Subcutaneous abdominal adipose tissue (tissue), 5 donors: ENCODE results near the gene EPHA5.
A peak's percentile ranks its signal among the peaks of the same experiment; 100 is the strongest.

Source experiments
- H3K27ac ChIP-seq: one replicate; pipeline ENCODE4 v1.7.0; 2013; ENCODE audit warnings: low read depth, mild to moderate bottlenecking, inconsistent platforms, low read length, moderate library complexity
- H3K27me3 ChIP-seq, 5 donors: one replicate each; pipeline ENCODE4 v1.7.0; 2013; ENCODE audit warnings: low read length in 5 of 5, inconsistent platforms in 1 of 5; ENCODE audit not compliant: control insufficient read depth in 5 of 5, insufficient read depth in 4 of 5
- H3K36me3 ChIP-seq, 5 donors: one replicate each; pipeline ENCODE4 v1.7.0; 2013; ENCODE audit warnings: low read length in 5 of 5; ENCODE audit not compliant: control insufficient read depth in 5 of 5, insufficient read depth in 5 of 5
- H3K4me1 ChIP-seq, 5 donors: one replicate each; pipeline ENCODE4 v1.7.0; 2013; ENCODE audit warnings: low read length in 5 of 5, mild to moderate bottlenecking in 3 of 5, moderate library complexity in 1 of 5; ENCODE audit not compliant: control insufficient read depth in 5 of 5, insufficient read depth in 5 of 5
- H3K4me3 ChIP-seq, 5 donors: one replicate each; pipeline ENCODE4 v1.7.0; 2013; ENCODE audit warnings: low read length in 5 of 5, low read depth in 1 of 5
- H3K9ac ChIP-seq, 5 donors: one replicate each; pipeline ENCODE4 v1.7.0; 2013; ENCODE audit warnings: low read length in 5 of 5, mild to moderate bottlenecking in 4 of 5, moderate library complexity in 3 of 5
- H3K9me3 ChIP-seq, 5 donors: one replicate each; pipeline ENCODE4 v1.7.0; 2013; ENCODE audit warnings: low read length in 5 of 5; ENCODE audit not compliant: control insufficient read depth in 5 of 5
- donor health status: healthy.
- donor health status: healthy.
- donor health status: healthy.
- donor health status: healthy.
- donor health status: healthy.

Gene EPHA5

GRCh38 chr4:65665771-65666523 lies 4.3 kb downstream of the EPHA5 start:
- Histone ChIP-seq H3K9ac (peak overlapping the region in 1 of 5 donors; percentile 11), H3K27ac (no peak overlapping the region), H3K27me3 (peaks cover 22 to 41% (median 30%) of the 10 kb centered on the region in 5 donors)

GRCh38 chr4:65661471-65661870 lies 8.8 kb downstream of the EPHA5 start:
- no peaks in the 10 kb centered on the region for H3K9me3 ChIP-seq
- no peaks in the 10 kb centered on the region for H3K36me3 ChIP-seq
- H3K27ac ChIP-seq = no peak overlapping the region
- peaks cover 0 to 6% (median 3%) of the 10 kb centered on the region in 5 donors for H3K27me3 ChIP-seq
- no peaks in the 10 kb centered on the region for H3K4me1 ChIP-seq
- H3K9ac ChIP-seq = no peak overlapping the region
- no peak overlapping the region for H3K4me3 ChIP-seq

More at GRCh38 chr4:65665771-65666523, 4.3 kb downstream of the EPHA5 start:
- no peak overlapping the region for H3K4me3 ChIP-seq
- no peaks in the 10 kb centered on the region for H3K9me3 ChIP-seq
- peaks cover 4 to 32% (median 29%) of the 10 kb centered on the region in 5 donors for H3K4me1 ChIP-seq
- no peaks in the 10 kb centered on the region for H3K36me3 ChIP-seq

GRCh38 chr4:65658117-65658516 lies 12.2 kb downstream of the EPHA5 start:
- Histone ChIP-seq H3K36me3 (no peaks in the 10 kb centered on the region), H3K27me3 (no peaks in the 10 kb centered on the region), H3K9ac (no peak overlapping the region), H3K9me3 (no peaks in the 10 kb centered on the region), H3K4me1 (no peaks in the 10 kb centered on the region), H3K4me3 (no peak overlapping the region), H3K27ac (no peak overlapping the region)

- no peaks in the 10 kb centered on the region for H3K36me3 ChIP-seq
- no peak overlapping the region for H3K27ac ChIP-seq
- H3K4me3 ChIP-seq = no peak overlapping the region
- no peaks in the 10 kb centered on the region for H3K4me1 ChIP-seq
- no peaks in the 10 kb centered on the region for H3K27me3 ChIP-seq
- no peak overlapping the region for H3K9ac ChIP-seq
- H3K9me3 ChIP-seq = no peaks in the 10 kb centered on the region
These were observed 14.3 kb downstream of the EPHA5 start for GRCh38 chr4:65656008-65656407.

GRCh38 chr4:65654976-65655375 lies 15.3 kb downstream of the EPHA5 start:
- Histone ChIP-seq H3K4me1 (no peaks in the 10 kb centered on the region), H3K4me3 (no peak overlapping the region)

GRCh38 chr4:65653740-65654361 lies 16.4 kb downstream of the EPHA5 start:
- Histone ChIP-seq H3K27ac (no peak overlapping the region), H3K4me1 (no peaks in the 10 kb centered on the region), H3K36me3 (no peaks in the 10 kb centered on the region)

More at GRCh38 chr4:65654976-65655375, 15.3 kb downstream of the EPHA5 start:
- no peak overlapping the region for H3K27ac ChIP-seq
- H3K27me3 ChIP-seq = no peaks in the 10 kb centered on the region
- H3K36me3 ChIP-seq = no peaks in the 10 kb centered on the region
- no peak overlapping the region for H3K9ac ChIP-seq
- no peaks in the 10 kb centered on the region for H3K9me3 ChIP-seq

GRCh38 chr4:65651751-65652150 lies 18.5 kb downstream of the EPHA5 start:
- no peaks in the 10 kb centered on the region for H3K36me3 ChIP-seq
- no peak overlapping the region for H3K27ac ChIP-seq
- H3K4me1 ChIP-seq = no peaks in the 10 kb centered on the region
- H3K9ac ChIP-seq = no peak overlapping the region
- H3K9me3 ChIP-seq = no peaks in the 10 kb centered on the region
- H3K4me3 ChIP-seq = no peak overlapping the region
- no peaks in the 10 kb centered on the region for H3K27me3 ChIP-seq

More at GRCh38 chr4:65653740-65654361, 16.4 kb downstream of the EPHA5 start:
- Histone ChIP-seq H3K9ac (no peak overlapping the region), H3K27me3 (no peaks in the 10 kb centered on the region), H3K4me3 (no peak overlapping the region), H3K9me3 (no peaks in the 10 kb centered on the region)

GRCh38 chr4:65651031-65651430 lies 19.3 kb downstream of the EPHA5 start:
- H3K36me3 ChIP-seq = no peaks in the 10 kb centered on the region
- H3K4me1 ChIP-seq = no peaks in the 10 kb centered on the region
- no peaks in the 10 kb centered on the region for H3K27me3 ChIP-seq
- H3K9me3 ChIP-seq = no peaks in the 10 kb centered on the region
- H3K9ac ChIP-seq = no peak overlapping the region
- no peak overlapping the region for H3K4me3 ChIP-seq
- H3K27ac ChIP-seq = no peak overlapping the region

GRCh38 chr4:65646136-65646535 lies 24.2 kb downstream of the EPHA5 start:
- Histone ChIP-seq H3K4me1 (peaks cover 0 to 4% (median 0%) of the 10 kb centered on the region in 5 donors), H3K9ac (no peak overlapping the region), H3K36me3 (no peaks in the 10 kb centered on the region), H3K27me3 (no peaks in the 10 kb centered on the region), H3K27ac (no peak overlapping the region), H3K9me3 (no peaks in the 10 kb centered on the region), H3K4me3 (no peak overlapping the region)

- H3K27ac ChIP-seq = no peak overlapping the region
- no peaks in the 10 kb centered on the region for H3K9me3 ChIP-seq
- no peak overlapping the region for H3K4me3 ChIP-seq
- peaks cover 0 to 4% (median 0%) of the 10 kb centered on the region in 5 donors for H3K4me1 ChIP-seq
- no peak overlapping the region for H3K9ac ChIP-seq
- no peaks in the 10 kb centered on the region for H3K36me3 ChIP-seq
- H3K27me3 ChIP-seq = no peaks in the 10 kb centered on the region
These were observed 25.1 kb downstream of the EPHA5 start for GRCh38 chr4:65645185-65645584.
